SJSA1 (cell line): ENCODE measurements around the gene CCDC80. TPM values are rescaled to one million over a fixed set of nuclear protein-coding genes. Genes with fewer than 3 reads are reported as not detected.

ENCODE experiments used
- DNase-seq, 2 experiments: peaks; one replicate each; pipeline ENCODE4 v3.0.0-alpha.2; 2015 to 2020; ENCODE audit warnings: low spot score in 2 of 2, low read depth in 1 of 2
- H3K27ac ChIP-seq: fragments of 250-450 bp; sonication (Bioruptor Pico); 2 replicates; pipeline ENCODE4 v1.5.1; 2020; ENCODE audit warnings: mild to moderate bottlenecking, moderate library complexity
- H3K27me3 ChIP-seq: fragments of 250-450 bp; sonication (Bioruptor Pico); replicated peaks from 2 replicates; pipeline ENCODE4 v1.5.1; 2020; ENCODE audit warnings: mild to moderate bottlenecking, moderate library complexity
- H3K36me3 ChIP-seq: fragments of 250-450 bp; sonication (Bioruptor Pico); 2 replicates; pipeline ENCODE4 v1.5.1; 2020; ENCODE audit warnings: mild to moderate bottlenecking
- H3K4me1 ChIP-seq: fragments of 250-450 bp; sonication (Bioruptor Pico); replicated peaks from 2 replicates; pipeline ENCODE4 v1.6.1; 2021; ENCODE audit warnings: mild to moderate bottlenecking
- H3K4me3 ChIP-seq: fragments of 250-450 bp; sonication (Bioruptor Pico); 2 replicates; pipeline ENCODE4 v1.5.1; 2020; ENCODE audit warnings: mild to moderate bottlenecking
- H3K9me3 ChIP-seq: fragments of 250-450 bp; sonication (Bioruptor Pico); replicated peaks from 2 replicates; pipeline ENCODE4 v1.5.1; 2020; ENCODE audit warnings: mild to moderate bottlenecking
- total RNA-seq: library from RNA; depleted of rRNA; stranded (reverse); fragments of >200 nt; shearing (Covaris generic); gene quantifications from 2 replicates; pipeline ENCODE4 v1.2.3, GENCODE V29; 2014; rRNA removed

CCDC80 gene, protein sequence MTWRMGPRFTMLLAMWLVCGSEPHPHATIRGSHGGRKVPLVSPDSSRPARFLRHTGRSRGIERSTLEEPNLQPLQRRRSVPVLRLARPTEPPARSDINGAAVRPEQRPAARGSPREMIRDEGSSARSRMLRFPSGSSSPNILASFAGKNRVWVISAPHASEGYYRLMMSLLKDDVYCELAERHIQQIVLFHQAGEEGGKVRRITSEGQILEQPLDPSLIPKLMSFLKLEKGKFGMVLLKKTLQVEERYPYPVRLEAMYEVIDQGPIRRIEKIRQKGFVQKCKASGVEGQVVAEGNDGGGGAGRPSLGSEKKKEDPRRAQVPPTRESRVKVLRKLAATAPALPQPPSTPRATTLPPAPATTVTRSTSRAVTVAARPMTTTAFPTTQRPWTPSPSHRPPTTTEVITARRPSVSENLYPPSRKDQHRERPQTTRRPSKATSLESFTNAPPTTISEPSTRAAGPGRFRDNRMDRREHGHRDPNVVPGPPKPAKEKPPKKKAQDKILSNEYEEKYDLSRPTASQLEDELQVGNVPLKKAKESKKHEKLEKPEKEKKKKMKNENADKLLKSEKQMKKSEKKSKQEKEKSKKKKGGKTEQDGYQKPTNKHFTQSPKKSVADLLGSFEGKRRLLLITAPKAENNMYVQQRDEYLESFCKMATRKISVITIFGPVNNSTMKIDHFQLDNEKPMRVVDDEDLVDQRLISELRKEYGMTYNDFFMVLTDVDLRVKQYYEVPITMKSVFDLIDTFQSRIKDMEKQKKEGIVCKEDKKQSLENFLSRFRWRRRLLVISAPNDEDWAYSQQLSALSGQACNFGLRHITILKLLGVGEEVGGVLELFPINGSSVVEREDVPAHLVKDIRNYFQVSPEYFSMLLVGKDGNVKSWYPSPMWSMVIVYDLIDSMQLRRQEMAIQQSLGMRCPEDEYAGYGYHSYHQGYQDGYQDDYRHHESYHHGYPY
- total RNA-seq = 58.4 and 74.8 TPM in 2 replicates

DNA sequence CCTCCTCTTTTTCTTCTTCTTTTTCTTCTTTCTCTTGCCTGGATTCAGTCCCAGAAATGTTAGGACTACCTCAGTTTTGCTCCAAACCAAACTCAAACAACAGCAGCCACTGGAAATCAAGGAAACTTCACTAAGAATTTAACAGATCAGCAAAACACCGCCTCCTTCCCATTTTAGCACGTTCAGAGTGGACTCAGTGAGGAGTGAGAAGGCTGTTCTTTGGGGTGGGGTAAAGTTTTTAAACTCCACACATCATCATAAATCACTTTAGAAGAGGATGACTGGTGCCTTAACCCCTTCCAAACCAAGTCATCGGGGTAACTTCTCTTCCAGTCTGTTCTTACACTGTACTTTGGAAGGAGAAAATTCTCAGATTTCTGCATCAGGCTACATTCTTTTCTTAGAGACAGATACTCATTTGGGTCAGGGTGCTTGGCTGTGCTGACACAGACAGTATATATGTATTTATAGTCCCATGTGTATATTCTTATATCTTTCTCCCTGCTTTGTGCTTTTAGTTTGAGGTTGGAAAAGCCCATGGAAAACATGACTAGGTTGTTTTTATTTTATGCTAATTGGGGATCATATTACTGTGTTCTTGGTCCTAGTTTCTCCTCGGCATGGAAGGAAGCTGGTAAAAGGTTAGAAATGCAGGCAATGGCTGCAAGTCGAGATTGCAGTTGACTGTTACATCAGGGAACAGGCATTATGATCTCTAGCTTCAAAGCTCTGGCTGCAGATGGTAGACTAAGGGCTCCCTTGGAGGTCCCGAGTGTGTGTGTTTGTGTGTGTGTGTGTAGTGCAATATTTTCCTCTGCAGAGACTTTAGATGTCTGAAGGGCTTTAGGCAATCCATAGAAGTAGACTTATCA lies at the start of gene CCDC80:
Gene CCDC80, minus strand, starts transcription at position 214 of the 872 bp plus-strand sequence. CDS start 1,238 bp downstream, outside the sequence.
- Histone ChIP-seq H3K27ac (peak within 1 kb of the TSS; percentile 92), H3K4me1 (peaks cover 49% of the 10 kb centered on the region), H3K36me3 (no peaks in the 10 kb centered on the region; the same call in 1 of the 2 replicates), H3K9me3 (no peaks in the 10 kb centered on the region), H3K27me3 (no peaks in the 10 kb centered on the region), H3K4me3 (peak within 1 kb of the TSS; percentile 34)
- peak in 1 of 2 experiments; percentile 76 for DNase-seq

DNA sequence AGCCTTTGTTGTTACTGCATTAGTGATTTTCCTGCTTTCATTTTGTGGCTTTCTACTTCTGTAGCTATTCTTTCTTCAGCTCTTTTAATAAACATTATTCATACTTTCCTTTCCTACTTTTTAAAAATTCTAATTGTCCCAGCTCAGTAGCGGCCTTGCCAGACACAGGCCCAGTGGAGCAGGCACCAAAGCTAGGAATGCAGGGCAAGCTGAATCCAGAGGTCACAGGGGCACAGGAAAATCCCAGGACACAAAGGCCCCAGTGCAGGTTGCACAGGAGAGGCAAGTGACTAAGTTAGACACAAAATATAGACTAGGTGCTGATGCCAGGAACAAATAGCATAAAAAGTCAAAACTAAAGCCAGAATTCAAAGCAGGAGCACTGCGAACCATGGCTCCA lies 49.0 kb upstream of the CCDC80 start:
- H3K4me1 ChIP-seq = peaks cover 58% of the 10 kb centered on the region
- no peaks in the 10 kb centered on the region; the same call in 1 of the 2 replicates for H3K9me3 ChIP-seq
- no peak overlapping the region for H3K4me3 ChIP-seq
- no peak for DNase-seq
- no peaks in the 10 kb centered on the region for H3K27me3 ChIP-seq
- no peaks in the 10 kb centered on the region for H3K36me3 ChIP-seq
- H3K27ac ChIP-seq = peak overlapping the region; percentile 35

DNA sequence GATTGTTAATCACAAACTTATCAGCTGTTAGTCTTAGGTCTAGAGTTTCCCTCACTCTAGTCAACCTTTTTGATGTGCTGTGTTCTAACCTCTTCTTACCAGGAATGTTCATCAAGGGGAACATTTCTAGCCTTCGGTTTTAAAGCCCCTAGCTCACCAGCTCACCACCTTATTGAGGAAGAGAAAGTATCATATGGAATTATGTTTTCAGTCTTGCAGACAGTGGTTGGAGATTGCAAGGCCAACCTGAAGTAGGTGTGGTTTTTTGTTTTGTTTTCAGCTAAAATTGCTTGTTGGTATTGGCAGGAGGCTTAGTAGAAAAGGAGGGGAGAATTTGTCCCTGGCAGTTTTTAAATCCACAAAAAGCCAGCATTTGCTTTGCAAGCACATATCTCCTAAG lies 48.4 kb upstream of the CCDC80 start:
- DNase-seq = no peak
- no peaks in the 10 kb centered on the region; the same call in 1 of the 2 replicates for H3K9me3 ChIP-seq
- no peaks in the 10 kb centered on the region for H3K36me3 ChIP-seq
- peaks cover 64% of the 10 kb centered on the region for H3K4me1 ChIP-seq
- H3K27ac ChIP-seq = peak overlapping the region; percentile 35
- H3K4me3 ChIP-seq = no peak overlapping the region
- H3K27me3 ChIP-seq = no peaks in the 10 kb centered on the region

DNA sequence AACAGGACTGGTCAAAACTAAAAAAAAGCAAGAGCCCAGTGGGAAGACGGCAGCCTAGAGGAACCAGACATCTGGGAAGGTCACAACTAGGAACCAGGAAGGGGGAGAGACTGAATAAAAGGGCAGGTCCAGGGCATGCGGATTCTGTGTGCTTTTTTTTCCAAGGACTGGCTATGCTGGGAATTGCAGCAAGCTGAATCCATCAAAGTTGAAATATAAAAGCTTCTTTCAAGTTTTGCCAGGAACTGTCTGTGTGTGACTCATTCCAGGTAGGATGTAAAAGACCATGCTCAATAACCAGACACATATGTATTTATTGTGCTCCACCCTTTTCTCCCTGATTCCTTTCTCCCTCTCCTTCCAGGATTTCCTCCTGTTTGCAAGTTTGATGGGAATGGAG lies 47.9 kb upstream of the CCDC80 start:
- Histone ChIP-seq H3K27me3 (no peaks in the 10 kb centered on the region), H3K4me1 (peaks cover 70% of the 10 kb centered on the region), H3K4me3 (no peak overlapping the region), H3K36me3 (no peaks in the 10 kb centered on the region), H3K27ac (no peak overlapping the region), H3K9me3 (no peaks in the 10 kb centered on the region; the same call in 1 of the 2 replicates)
- no peak for DNase-seq

DNA sequence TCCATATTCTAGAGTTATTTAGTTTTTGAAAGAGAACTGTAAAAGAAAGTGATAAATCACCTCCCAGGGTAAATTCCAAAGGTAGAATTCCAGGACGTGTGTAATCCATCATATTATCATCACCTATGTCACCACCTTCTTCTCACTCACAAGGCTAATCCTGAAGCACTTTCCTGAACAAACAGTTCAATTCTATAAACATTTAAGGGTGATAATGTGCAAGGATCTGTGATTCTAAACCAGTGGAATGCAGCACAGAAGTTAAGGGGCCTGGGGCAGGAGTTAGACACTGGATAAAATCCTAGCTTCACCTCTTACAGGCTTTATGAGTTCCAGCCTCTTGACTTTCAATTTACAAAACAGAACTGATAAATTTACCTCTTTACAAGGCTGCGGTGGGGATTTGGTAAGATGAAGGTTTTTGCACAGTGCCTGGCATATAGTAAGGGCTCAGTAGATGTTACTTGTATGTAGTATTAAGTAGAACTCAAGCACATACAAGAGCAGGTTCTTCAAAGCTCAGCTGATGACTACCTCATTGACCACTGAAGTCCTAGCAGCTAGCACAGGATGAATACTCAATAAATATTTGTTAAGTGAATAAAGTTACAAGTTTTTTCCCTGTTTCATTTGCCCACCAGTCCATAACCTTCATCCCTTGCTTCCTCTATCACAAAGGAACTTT lies 47.3 kb upstream of the CCDC80 start:
- Histone ChIP-seq H3K9me3 (no peaks in the 10 kb centered on the region), H3K4me1 (peaks cover 72% of the 10 kb centered on the region), H3K4me3 (no peak overlapping the region), H3K27ac (no peak overlapping the region), H3K36me3 (no peaks in the 10 kb centered on the region), H3K27me3 (no peaks in the 10 kb centered on the region)
- DNase-seq = no peak

DNA sequence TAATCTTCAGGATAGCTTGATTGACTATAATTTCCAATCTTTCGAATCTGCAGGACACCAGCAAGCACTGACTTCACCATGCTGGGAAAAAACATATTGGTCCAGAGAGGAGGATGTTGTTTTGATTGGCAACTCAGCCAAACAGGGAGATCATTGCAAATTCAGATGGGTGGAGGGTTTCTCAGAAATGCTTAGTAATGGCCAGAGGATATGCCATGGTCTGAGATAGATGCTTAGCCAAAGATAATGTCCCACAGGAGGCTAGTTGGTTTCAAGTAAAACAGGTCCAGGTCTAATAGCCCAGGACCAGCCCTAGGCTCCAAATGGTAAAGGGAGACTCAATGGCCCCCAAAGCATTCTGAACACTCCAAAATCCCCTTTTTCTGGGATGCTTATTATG lies 46.7 kb upstream of the CCDC80 start:
- no peaks in the 10 kb centered on the region for H3K27me3 ChIP-seq
- peaks cover 78% of the 10 kb centered on the region for H3K4me1 ChIP-seq
- H3K9me3 ChIP-seq = no peaks in the 10 kb centered on the region
- no peak overlapping the region for H3K4me3 ChIP-seq
- H3K36me3 ChIP-seq = no peaks in the 10 kb centered on the region
- no peak for DNase-seq
- H3K27ac ChIP-seq = no peak overlapping the region

DNA sequence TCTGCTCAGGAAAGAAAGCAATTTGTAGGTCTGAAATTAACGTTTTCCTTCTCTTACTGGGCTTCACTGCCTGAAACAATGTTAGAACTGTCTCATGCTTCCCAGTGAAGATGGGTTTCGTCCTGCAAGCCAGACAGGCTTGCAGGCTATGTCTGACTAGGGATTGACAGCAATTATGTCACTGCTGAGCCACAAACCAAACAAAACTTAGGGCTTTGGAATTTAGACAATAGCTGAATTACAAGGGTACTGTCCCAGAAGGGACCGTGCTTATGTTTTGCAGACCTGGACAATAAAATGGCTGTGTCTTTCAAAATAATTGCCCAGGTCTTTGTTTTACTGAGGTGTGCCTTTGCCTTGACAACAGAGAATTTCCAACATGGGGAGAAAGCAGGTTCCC lies 46.3 kb upstream of the CCDC80 start:
- peaks cover 82% of the 10 kb centered on the region for H3K4me1 ChIP-seq
- H3K27me3 ChIP-seq = no peaks in the 10 kb centered on the region
- peak in 1 of 2 experiments; percentile 28 for DNase-seq
- H3K36me3 ChIP-seq = no peaks in the 10 kb centered on the region
- H3K4me3 ChIP-seq = no peak overlapping the region
- no peaks in the 10 kb centered on the region for H3K9me3 ChIP-seq
- H3K27ac ChIP-seq = no peak overlapping the region

DNA sequence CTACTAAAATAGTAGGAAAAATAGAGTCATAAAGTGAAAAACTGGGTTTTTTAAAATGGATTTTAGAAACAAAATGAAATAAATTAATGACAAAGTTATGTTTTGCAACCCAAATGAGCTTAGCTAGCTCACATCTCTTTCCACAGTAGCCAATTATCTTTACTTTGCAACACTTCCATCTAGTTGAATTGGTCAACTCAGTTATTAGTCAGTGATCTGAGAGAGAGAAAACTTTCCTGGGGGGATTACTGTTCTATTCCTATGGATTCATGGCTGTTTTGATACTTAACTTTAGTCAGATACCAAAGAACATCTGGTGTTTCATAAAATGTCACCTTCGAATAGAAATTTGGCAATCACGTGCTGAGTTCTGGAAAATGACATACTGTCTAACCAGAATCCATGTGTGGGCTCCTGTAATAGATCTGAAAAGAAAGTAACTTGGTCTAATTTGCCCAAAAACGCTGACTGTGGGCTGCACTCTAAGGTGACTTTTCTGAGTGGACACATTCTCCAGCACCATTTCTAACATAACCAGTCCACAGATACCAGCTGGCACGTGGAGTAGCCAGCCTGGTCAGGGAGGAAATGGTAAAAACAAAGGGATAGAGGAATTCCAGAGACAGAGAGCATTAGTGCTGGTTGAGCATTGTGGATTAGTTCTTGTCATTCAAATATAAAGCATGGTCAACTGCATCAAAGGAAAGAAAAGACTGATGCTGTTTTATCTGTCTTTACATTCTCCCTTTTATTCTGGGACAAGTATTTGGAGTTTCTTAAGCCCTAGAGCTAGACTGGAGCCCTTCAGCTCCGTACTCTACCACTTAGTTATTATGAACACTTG lies 45.2 kb upstream of the CCDC80 start:
- H3K36me3 ChIP-seq = no peaks in the 10 kb centered on the region
- no peak for DNase-seq
- no peaks in the 10 kb centered on the region for H3K9me3 ChIP-seq
- H3K4me1 ChIP-seq = peaks cover 92% of the 10 kb centered on the region
- H3K27ac ChIP-seq = 0 out of 2 replicates have a peak overlapping the region, but pooled peaks have one; percentile 9
- no peak overlapping the region for H3K4me3 ChIP-seq
- no peaks in the 10 kb centered on the region for H3K27me3 ChIP-seq

DNA sequence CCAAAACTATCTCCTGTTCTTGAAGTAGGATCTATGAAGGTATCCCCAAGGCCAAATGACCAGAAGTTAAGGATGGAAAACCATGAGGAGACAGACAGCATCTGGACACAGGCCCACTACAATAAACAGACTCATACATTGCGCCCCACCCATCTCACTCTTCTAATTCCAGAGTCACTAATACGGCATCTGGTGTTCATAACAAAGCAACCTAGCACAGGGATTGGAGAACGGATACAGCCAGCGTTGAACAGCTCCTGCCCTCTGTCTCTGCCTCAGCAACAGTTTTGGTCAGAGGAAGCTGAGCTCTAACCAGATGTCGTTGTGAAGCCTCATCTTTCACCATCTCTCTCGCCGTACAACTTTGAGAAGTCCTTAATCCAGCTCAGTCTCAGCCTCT lies 44.5 kb upstream of the CCDC80 start:
- H3K36me3 ChIP-seq = no peaks in the 10 kb centered on the region
- H3K9me3 ChIP-seq = no peaks in the 10 kb centered on the region
- DNase-seq = peak; percentile 60 to 69
- H3K27ac ChIP-seq = 0 out of 2 replicates have a peak overlapping the region, but pooled peaks have one; percentile 9
- H3K4me3 ChIP-seq = no peak overlapping the region
- H3K27me3 ChIP-seq = no peaks in the 10 kb centered on the region
- peaks cover 91% of the 10 kb centered on the region for H3K4me1 ChIP-seq

DNA sequence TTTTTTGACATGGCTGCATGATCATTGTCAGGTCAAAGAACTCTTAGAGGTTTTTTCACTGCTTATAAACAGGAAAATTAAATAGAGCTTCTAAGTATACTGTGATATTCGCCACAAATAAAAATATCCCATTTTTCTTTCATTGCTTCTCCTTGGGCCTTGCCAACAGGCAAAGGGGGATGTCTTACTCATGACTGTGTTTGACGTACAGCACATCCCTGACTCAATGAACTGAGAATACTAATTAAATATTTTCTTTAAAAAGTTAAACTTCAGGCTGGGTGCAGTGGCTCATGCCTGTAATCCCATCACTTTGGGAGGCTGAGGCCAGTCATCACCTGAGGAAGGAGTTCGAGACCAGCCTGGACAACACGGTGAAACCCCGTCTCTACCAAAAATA lies 41.4 kb upstream of the CCDC80 start:
- H3K4me3 ChIP-seq = no peak overlapping the region
- H3K36me3 ChIP-seq = no peaks in the 10 kb centered on the region
- H3K4me1 ChIP-seq = peaks cover 66% of the 10 kb centered on the region
- H3K27ac ChIP-seq = peak overlapping the region; percentile 81
- H3K9me3 ChIP-seq = no peaks in the 10 kb centered on the region
- DNase-seq = no peak
- H3K27me3 ChIP-seq = no peaks in the 10 kb centered on the region

DNA sequence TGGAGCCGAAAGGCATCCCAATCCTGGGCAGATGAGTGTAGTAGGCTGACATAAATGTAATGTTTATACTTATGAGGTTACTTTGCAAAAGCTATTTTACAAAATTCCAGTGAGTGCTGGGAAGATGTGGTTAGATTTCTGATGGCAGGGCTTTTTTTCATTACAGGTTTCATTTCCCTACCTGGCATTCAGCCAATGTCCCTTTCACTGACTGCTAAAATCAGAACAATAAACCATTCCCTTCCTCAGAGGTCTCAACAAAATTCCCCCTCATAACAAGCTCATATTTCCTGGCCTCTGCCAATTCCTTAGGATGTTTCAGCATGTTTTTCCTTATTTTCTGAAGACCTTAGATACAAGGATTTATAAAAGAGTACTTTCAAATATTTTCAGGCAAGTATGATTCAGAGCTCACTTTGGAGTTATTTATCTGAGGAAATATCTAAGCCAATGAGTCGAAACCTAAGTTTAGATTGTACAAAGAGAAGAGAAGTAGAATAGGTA lies 40.9 kb upstream of the CCDC80 start:
- peak; percentile 59 to 84 for DNase-seq
- H3K4me3 ChIP-seq = no peak overlapping the region
- no peaks in the 10 kb centered on the region for H3K9me3 ChIP-seq
- no peaks in the 10 kb centered on the region for H3K27me3 ChIP-seq
- H3K27ac ChIP-seq = peak overlapping the region; percentile 81
- H3K4me1 ChIP-seq = peaks cover 66% of the 10 kb centered on the region
- no peaks in the 10 kb centered on the region for H3K36me3 ChIP-seq
